Kidney glomerular epithelial cell (primary cell): ENCODE data around the gene GRIP1.
A peak's percentile ranks its signal among the peaks of the same experiment; 100 is the strongest.

Experiments used
- DNase-seq: peaks from one replicate; lab custom pipeline; 2025; lab: John Stamatoyannopoulos, UW

The GRIP1 gene

DNA sequence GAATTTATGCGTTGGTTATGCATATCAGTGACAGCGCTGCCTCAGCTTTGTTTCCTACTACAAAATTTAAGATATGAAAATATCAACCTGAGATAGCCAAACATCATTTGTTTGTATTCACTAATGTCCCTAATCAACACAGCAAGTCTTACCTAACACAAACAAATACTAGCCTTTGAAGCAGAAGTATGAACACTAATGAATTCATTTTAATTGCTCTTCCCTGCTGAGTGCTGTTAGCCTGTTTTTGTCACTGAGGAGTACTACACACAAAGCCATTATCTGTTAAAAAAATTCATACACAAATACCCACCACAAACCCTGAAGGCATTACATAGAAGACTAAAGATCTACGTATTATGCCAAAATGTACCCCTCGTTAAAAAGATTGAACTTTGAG lies 225.8 kb downstream of the GRIP1 start:
- DNase-seq, result no peak

DNA sequence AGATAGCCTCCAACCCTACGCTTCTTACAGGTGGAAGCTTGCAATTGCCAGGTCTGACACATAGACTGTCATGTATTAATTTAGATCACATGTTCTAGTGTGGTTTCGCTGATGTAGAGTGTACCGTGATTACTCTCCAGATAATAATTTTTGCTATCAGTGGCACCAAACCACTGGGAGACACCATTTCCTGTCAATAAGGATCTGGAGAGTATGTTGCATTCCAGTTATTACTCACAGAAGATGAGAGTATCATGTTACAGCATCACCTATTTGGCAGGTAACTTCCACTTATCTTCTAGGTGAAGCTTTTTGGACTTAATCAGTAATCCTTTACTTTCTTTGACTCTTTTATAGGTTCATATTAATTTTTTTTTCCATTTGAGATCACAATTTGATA lies 229.3 kb downstream of the GRIP1 start:
- DNase-seq, result no peak

DNA sequence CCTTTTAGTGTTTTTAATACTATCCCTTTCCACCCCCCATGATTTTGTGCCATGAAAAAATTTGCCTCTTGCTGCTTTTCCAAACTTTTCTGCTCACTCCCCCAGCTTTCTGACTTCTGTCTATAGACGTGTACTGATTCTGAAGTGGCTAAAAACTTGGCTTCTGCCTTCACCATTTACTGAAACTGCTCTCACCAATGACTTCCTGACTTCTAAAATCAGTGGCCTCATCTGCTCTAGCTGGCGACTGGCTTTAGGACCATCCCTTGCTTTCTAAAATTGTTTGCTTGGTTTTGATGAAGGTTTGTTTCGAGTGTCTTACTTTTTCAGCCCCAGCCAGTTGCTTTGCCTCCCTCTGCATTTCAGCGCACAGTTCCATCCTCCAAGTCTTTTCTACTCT lies 231.2 kb downstream of the GRIP1 start:
- no peak for DNase-seq

DNA sequence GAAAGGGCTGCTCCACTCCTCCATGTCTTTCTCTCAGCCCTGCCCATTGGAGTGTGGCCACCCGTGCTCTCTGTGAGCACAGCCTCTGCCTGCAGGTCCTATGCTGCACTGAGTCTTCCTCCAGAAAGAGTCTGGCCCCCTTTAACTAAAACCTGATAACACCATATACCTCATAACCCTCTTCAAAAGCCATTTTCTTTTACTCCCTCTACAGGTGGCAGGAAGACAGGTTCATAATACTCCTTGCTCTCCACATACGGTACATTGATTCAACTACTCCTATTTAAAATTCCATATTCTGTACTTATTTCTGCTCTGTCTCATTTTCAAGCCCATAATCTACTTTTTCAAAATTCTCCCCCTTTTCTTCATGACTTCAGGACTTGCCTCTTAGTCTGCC lies 232.6 kb downstream of the GRIP1 start:
- no peak for DNase-seq

GRCh38 chr12:66441905-66442559 lies 236.8 kb downstream of the GRIP1 start:
- no peak for DNase-seq

DNA sequence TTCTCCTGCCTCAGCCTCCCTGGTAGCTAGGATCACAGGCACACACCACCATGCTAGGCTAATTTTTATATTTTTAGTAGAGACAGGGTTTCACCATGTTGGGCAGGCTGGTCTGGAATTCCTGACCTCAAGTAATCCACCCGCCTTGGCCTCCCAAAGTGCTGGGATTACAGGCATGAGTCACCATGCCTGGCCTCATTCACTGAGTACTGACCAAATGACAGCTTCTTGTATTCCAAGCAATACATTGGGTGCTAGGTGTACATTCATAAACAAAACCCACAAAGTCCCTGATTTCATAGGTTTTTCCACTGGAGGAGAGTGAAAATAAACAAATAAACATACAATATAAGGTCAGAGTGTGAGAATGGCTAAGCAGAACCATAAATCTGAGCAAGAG lies 240.3 kb downstream of the GRIP1 start:
- no peak for DNase-seq

- DNase-seq, result no peak
Measured at GRCh38 chr12:66430106-66430505, 248.8 kb downstream of the GRIP1 start.

DNA sequence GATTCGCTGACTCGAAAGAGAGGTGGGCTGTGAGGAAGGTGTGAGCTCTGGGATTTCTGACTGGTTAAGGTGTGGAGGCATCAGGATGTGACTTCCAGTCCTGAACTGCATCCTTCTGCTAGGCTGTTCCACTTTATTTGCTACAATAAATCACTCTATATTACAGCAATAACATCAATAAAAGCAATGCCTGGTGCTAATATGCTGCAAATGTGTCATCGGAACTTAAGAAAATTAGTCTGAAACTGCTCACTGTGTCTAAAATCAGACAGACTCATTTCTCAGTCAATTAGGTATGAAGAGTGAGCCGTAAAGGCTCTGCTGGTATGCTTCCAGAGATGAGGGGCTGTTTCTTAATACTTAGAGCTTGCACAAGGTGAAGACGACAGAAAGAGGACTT lies 250.0 kb downstream of the GRIP1 start:
- DNase-seq, result no peak

DNA sequence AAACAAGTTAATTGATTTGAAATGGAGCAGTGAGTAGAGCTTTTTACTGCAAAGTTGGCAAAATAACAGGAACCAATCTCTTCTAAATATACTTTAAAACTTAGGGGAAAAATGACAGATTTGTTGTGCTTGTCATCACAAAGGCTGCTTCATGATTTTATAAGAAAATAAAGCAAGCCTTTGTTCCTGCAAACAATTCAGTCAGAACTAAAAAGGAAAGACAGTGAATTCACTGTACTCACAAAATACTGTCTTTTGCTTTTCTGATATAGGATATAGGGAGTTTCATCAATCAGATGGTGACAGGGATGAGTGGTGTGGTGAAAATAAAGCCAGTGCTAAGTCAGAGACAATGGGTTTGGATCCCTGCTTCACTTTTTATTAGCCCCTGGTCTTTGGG lies 250.6 kb downstream of the GRIP1 start:
- DNase-seq, result no peak

DNA sequence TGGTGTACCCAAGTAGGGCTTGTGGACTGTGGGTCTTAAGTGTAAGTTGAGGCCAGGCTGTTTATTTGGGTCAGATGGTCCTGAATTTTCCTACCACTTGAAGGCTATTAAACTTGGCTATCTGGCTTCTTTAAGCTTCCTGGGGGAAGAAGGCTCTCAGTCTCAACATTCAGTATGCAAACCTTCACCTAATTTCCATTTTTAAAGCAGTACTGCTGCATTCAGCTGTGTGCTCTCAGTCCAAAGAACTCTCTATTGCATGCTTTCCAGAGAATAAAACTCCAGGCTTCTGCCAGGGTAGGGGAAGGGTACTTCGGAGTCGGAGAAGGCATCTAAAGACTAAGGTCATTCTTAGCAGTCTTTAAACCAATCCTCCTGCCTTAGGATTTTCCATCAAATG lies 252.2 kb downstream of the GRIP1 start:
- no peak for DNase-seq

- DNase-seq, result no peak
Measured at GRCh38 chr12:66423266-66423665, 255.6 kb downstream of the GRIP1 start.

DNA sequence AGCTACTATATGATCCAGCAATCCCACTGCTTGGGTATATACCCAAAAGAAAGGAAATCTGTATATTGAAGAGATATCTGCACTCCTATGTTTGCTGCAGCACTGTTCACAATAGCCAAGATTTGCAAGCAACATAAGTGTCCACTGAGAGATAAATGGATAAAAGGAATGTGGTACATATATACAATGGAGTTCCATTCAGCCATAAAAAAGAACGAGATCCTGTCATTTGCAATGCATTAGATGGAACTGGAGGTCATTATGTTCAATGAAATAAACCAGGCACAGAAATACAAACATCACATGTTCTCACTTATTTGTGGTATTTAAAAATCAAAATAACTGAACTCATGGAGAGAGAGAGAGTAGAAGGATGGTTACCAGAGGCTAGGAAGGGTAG lies 260.0 kb downstream of the GRIP1 start:
- no peak for DNase-seq

DNA sequence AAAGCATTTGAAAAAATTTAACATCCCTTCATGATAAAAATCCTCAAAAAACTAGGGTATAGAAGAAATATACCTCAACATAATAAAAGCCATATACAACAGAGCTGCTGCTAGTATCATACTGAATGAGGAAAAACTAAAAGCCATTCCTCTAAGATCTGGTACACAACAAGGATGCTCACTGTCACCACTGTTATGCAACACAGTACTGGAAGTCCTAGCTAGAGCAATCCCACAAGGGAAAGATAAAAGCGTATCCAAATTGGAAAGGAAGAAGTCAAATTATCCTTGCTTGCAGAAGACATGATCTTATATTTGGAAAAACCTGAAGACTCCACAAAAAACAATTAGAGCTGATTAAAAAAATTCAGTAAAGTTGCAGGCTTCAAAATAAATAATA lies 261.7 kb downstream of the GRIP1 start:
- no peak for DNase-seq

GRCh38 chr12:66409195-66409871 lies 269.5 kb downstream of the GRIP1 start:
- DNase-seq, result peak; percentile 41

GRCh38 chr12:66405395-66405794 lies 273.5 kb downstream of the GRIP1 start:
- DNase-seq, result no peak

DNA sequence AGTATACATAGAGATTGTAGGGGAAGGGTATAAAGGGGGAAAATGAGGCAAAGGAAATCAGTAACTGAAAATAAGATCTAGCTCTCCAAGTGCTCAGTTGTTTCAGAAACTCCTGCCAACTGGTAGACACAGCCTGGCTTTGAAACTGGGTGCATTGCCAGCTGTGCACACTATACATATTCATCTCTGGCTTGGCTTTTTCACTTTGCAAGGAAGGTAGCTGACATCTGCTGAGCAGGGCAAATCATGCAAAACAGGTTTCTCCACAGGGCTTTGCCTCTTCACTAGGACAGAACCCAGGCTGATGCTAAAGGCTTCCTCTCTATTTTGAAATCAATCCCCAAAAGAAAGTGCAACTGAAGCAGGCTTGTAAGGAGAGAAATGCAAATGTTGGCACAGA lies 275.1 kb downstream of the GRIP1 start:
- no peak for DNase-seq

- no peak for DNase-seq
Measured at GRCh38 chr12:66399911-66400306, 279.0 kb downstream of the GRIP1 start.

DNA sequence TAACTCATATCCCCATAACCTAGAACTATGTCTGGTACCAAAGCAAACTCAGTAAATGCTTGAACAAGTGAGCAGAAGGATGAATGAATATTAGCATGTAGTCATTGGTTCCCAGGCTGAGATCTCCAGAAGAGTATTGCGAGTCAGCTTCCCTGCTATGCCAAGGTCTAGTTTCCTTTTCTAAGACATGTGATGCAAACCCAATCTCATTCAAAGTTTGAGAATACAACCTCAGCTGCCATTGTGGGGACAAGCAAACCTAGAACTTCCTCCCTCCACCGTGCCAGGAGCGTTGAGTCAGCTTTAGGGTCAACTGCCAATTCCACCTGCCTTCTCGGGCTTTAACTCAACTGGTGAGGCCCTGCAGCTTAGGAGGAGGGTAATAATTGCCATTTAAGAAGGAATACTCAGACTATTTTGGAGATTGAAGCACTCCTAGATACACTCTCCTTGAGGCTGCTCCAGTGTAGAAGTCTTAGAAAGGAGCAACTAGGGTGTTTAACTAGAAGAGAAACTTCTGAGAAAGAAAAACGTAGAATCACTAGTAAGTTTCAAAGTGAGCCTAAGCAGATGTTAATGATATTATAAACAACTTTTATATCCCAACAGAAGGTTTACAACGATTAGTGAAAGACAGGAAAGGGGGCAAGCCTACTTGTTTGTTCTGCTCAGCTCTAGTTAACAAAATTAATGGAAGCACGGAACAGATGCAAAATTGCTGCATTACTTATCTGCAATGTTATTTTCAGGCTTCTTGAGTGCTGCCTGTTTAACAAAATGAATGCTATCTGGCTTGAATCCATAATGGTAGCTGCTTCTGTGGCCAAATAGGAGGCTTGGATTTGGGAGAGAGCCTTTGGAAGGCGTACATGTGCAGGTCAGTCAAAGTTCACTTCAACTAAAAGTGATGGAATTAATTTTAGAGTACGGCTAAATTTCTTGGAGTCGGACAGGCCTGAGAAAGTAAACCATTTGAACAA lies 279.7 kb downstream of the GRIP1 start:
- DNase-seq, result no peak

DNA sequence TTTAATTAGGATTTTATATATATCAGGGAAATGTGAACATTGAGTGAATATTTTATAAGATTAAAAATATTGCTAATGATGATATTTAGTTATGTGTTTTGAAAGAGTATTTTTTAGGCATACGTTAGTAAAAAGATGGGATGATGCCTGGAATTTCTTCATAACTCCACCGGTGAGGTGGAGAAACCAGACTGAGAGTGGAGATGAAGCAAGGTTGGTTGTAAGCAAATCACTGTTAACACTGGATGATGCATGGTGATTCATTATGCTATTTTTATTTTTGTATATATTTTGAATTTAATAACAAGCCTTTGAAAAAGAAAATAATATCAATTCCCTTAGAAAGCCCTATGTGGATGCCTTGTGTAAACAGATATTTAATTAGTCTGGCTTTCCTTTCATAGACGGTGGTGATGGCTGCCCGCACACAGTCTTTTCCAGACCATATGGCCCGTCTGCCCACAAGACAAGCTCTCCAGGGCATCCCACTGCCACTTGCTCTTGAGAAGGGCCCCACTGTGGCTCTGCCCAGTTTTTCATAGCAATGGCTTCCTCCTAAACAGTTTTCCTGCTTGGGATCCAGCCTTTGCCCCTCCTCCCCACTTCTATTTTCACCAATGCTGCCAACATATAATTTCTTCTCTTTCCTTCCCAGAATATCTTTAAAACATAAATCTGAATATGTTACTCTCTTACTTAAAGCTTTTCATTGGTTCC lies 281.1 kb downstream of the GRIP1 start:
- DNase-seq, result no peak

DNA sequence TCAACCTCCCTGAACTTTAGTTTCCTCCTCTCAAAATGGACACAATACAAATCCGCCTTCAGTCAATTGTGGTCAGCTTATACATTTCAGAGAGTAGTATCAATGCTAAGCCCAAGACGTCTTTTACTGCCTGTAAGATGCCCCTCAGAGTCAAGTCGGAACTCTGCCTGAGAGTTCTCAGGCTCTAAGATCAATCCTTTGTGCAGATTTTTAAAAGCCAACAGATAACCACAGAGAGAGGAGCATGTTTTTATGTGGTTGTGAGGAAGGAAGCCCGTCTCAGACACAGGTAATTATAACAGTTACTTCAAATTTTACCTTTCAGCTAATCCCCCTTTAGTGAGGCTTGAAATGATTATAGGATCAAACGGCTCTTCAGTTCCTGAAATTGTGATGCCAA lies 285.0 kb downstream of the GRIP1 start:
- no peak for DNase-seq

- DNase-seq, result no peak
Measured at GRCh38 chr12:66392266-66392915, 286.5 kb downstream of the GRIP1 start.

DNA sequence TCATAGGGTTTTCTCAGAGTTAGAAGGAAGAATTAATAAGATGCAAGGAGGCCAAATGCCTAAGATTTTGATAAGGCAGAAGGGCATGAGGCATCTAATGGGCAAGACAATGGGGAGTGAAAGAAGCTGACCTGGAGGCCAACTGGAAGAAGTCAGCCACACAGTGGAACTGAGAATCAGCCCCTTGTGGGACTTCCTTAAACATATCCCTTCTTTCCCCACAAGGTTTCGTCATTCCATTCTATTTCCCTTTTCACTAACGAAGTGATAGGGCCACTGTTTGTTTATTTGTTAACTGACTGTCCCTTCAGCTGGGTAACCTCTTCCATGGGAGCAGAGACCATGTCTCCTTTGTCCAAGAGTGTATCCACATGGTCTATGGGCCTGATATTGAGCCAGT lies 290.4 kb downstream of the GRIP1 start:
- no peak for DNase-seq
